HEK293T (cell line): ENCODE measurements around the gene CD200R1.

Experiments
- BHLHE40 ChIP-seq: fragments of 450-650 bp; IDR thresholded peaks from 2 replicates; pipeline ENCODE4 v1.6.1; 2016; ENCODE audit warnings: mild to moderate bottlenecking, moderate library complexity, borderline replicate concordance
- NFRKB ChIP-seq: fragments of 450-650 bp; IDR thresholded peaks from 2 replicates; pipeline ENCODE4 v1.6.1; 2016; ENCODE audit warnings: mild to moderate bottlenecking, moderate library complexity
- SUZ12 ChIP-seq: fragments of 450-650 bp; IDR thresholded peaks from 2 replicates; pipeline ENCODE4 v1.6.1; 2016; ENCODE audit warnings: mild to moderate bottlenecking
- ZNF384 ChIP-seq: fragments of 450-650 bp; IDR thresholded peaks from 2 replicates; pipeline ENCODE4 v1.6.1; 2016

- no peak for TF ChIP-seq BHLHE40
- TF ChIP-seq SUZ12 = no peak
- no peak for TF ChIP-seq NFRKB
- no peak for TF ChIP-seq ZNF384
Observed at GRCh38 chr3:112995800-112996199, 20.9 kb upstream of the CD200R1 start.
